ENCODE results near the gene ANKRD33B. TPM values are rescaled to one million over a fixed set of nuclear protein-coding genes. Genes with fewer than 3 reads are reported as not detected.

The ANKRD33B gene
- total RNA-seq, 1 experiment from 2014 or later = 10.9 TPM

GRCh38 chr5:10588109-10588775 is 24.4 kb downstream of the ANKRD33B start:
- POLR2A ChIA-PET = no interaction called here

More at GRCh38 chr5:10588109-10588775, 24.4 kb downstream of the ANKRD33B start:
- no peak overlapping the region for H2AFZ ChIP-seq (ENCODE audit: low read depth, low read length, poor library complexity, severe bottlenecking)
- CTCF ChIA-PET = no interaction called here
- H3K4me3 ChIP-seq (replicated peaks in 1 of 2; ENCODE audit: low read depth in 1 of 2, low read length in 2 of 2) = no peak overlapping the region
- no peaks in the 10 kb centered on the region for H4K20me1 ChIP-seq (ENCODE audit: insufficient read depth)
- BruUV-seq (replicated peaks) = no TSS peak
- RAD21 ChIA-PET (ENCODE audit: low non-redundant PET in 1 of 2, low total read pairs in 2 of 2, uncharacterized antibody in 2 of 2, unreplicated experiment in 2 of 2) = no interaction called here
- H3K79me2 ChIP-seq (ENCODE audit: insufficient read depth, low read length) = peaks cover 78% of the 10 kb centered on the region
- ATAC-seq (no peak), DNase-seq (ENCODE audit: low read depth, low spot score) (no peak)
- no peaks in the 10 kb centered on the region for H3K27me3 ChIP-seq (ENCODE audit: insufficient read depth, low read length)
- H3K9me2 ChIP-seq (ENCODE audit: insufficient read depth) = no peaks in the 10 kb centered on the region
- peaks cover 2 to 44% of the 10 kb centered on the region in 2 experiments; a peak in 2 of 4 replicates for H3K4me1 ChIP-seq (ENCODE audit: control insufficient read depth in 1 of 2, insufficient read depth in 2 of 2, low read length in 2 of 2)
- no peaks in the 10 kb centered on the region for H3K9me3 ChIP-seq (ENCODE audit: control insufficient read depth in 1 of 2, insufficient read depth in 1 of 2, low read depth in 1 of 2, low read length in 2 of 2)
- no peak overlapping the region for H3K27ac ChIP-seq (ENCODE audit: low read depth, low read length)
- no peak overlapping the region for H3K4me2 ChIP-seq (ENCODE audit: low read length)
- intact Hi-C loops (cut with micrococcal nuclease) = no loop called here
- H3K9ac ChIP-seq (ENCODE audit: low read length) = no peak overlapping the region
- TF ChIP-seq EZH2 (IDR thresholded peaks at IDR 0.05) = no peak
- no peak for TF ChIP-seq EGR1 (IDR thresholded peaks at IDR 0.05; ENCODE audit: low read depth)
- no peak for TF ChIP-seq REST (IDR thresholded peaks at IDR 0.05; ENCODE audit: low read depth)
- no peak for TF ChIP-seq ATF3 (IDR thresholded peaks at IDR 0.05)
- TF ChIP-seq TCF7L2 (IDR thresholded peaks at IDR 0.05; ENCODE audit: borderline replicate concordance, extremely low read depth, insufficient read depth, insufficient read length) = no peak
- TF ChIP-seq CEBPB (IDR thresholded peaks at IDR 0.05; ENCODE audit: low read depth) = no peak
- no peak for TF ChIP-seq EZH2phosphoT487 (IDR thresholded peaks at IDR 0.05; ENCODE audit: borderline replicate concordance)
- no peak for TF ChIP-seq FOSL1 (IDR thresholded peaks at IDR 0.05; ENCODE audit: low read depth)
- no peak for TF ChIP-seq POLR2A (IDR thresholded peaks at IDR 0.05; ENCODE audit: borderline replicate concordance, extremely low read depth, insufficient read depth, insufficient read length)
- TF ChIP-seq ELF1 (IDR thresholded peaks at IDR 0.05; ENCODE audit: borderline replicate concordance, low read depth) = no peak
- TF ChIP-seq POLR2AphosphoS5 (IDR thresholded peaks at IDR 0.05; ENCODE audit: low read depth, low read length) = no peak
- TF ChIP-seq CTCF (IDR thresholded peaks at IDR 0.05 in 2 of 3, conservative IDR thresholded peaks at IDR 0.05 in 1 of 3; ENCODE audit: borderline replicate concordance in 1 of 3, insufficient read depth in 1 of 3, low read depth in 2 of 3, low read length in 2 of 3) = no peak
- no peak for TF ChIP-seq RAD21 (IDR thresholded peaks at IDR 0.05; ENCODE audit: low read depth)
- TF ChIP-seq ZNF274 (IDR thresholded peaks at IDR 0.05; ENCODE audit: low read depth, low read length) = no peak
- no peak for TF ChIP-seq YY1 (IDR thresholded peaks at IDR 0.05; ENCODE audit: extremely low read depth, insufficient replicate concordance, low read depth, low read length)
- no peak for TF ChIP-seq ZBTB33 (IDR thresholded peaks at IDR 0.05; ENCODE audit: extremely low read depth, insufficient replicate concordance, low read length)
- no peak for TF ChIP-seq SIN3A (IDR thresholded peaks at IDR 0.05; ENCODE audit: low read depth)
- no peak for TF ChIP-seq JUND (IDR thresholded peaks at IDR 0.05)
- no peak for TF ChIP-seq ZFX (IDR thresholded peaks at IDR 0.05)
- TF ChIP-seq SP1 (IDR thresholded peaks at IDR 0.05; ENCODE audit: low read depth) = no peak
- H3K36me3 ChIP-seq (ENCODE audit: control insufficient read depth in 1 of 2, insufficient read depth in 2 of 2, low read length in 2 of 2) = no peaks in the 10 kb centered on the region

Measured in HCT116 (cell line).